Right atrium auricular region (tissue), 2 donors: Measurements from ENCODE around the gene TRIM16. TPM values are rescaled to one million over a fixed set of nuclear protein-coding genes. Genes with fewer than 3 reads are reported as not detected.
A peak's percentile ranks its signal among the peaks of the same experiment; 100 is the strongest.
"Not testable (repeated sequence)": the region's sequence is repeated elsewhere in the genome, so short reads cannot be mapped to it uniquely, and the experiment has no call there.

ENCODE experiments used
- DNase-seq: peaks from one replicate; pipeline ENCODE4 v3.0.0-alpha.2; 2019; ENCODE audit warnings: low spot score
- H3K27ac ChIP-seq, 2 donors: fragments of 200-600 bp; sonication (generic); 1 replicate in 1 of 2; 2 replicates in 1 of 2; pipeline ENCODE4 v1.5.1; 2016 to 2019
- H3K27me3 ChIP-seq, 2 donors: fragments of 200-600 bp; sonication (generic); one replicate each; pipeline versions ENCODE4 v1.5.1 to v1.6.0; 2017 to 2019
- H3K36me3 ChIP-seq: fragments of 200-600 bp; sonication (generic); one replicate; pipeline ENCODE4 v1.5.1; 2016
- H3K4me1 ChIP-seq, 2 donors: fragments of 200-600 bp; sonication (generic); one replicate each; pipeline versions ENCODE4 v1.5.1 to v1.6.0; 2017 to 2019
- H3K4me3 ChIP-seq, 2 donors: fragments of 200-600 bp; sonication (generic); 1 replicate in 1 of 2; 2 replicates in 1 of 2; pipeline ENCODE4 v1.5.1; 2017 to 2019; ENCODE audit warnings: mild to moderate bottlenecking in 1 of 2, moderate library complexity in 1 of 2
- H3K9me3 ChIP-seq, 2 donors: fragments of 200-600 bp; sonication (generic); one replicate each; pipeline ENCODE4 v1.5.1; 2019
- CTCF ChIP-seq, 2 donors: fragments of 200-600 bp; sonication (generic); IDR thresholded peaks; one replicate each; pipeline ENCODE4 v1.5.1; 2019; ENCODE audit warnings: antibody characterized with exemption in 2 of 2
- total RNA-seq, 2 donors: library from RNA; depleted of rRNA; stranded (reverse); fragments of >200 nt; gene quantifications; one replicate each; pipeline ENCODE4 v1.1.0, GENCODE V29; 2016

The TRIM16 gene
- total RNA-seq, 2 donors from 2014 or later: 17.1 to 33.4 TPM

- peak; percentile 98 for DNase-seq
- Histone ChIP-seq H3K4me3 (peak overlapping the region; percentile 44 to 64), H3K36me3 (no peaks in the 10 kb centered on the region), H3K4me1 (peaks cover 0 to 32% of the 10 kb centered on the region in 2 donors), H3K27me3 (no peaks in the 10 kb centered on the region), H3K27ac (peak overlapping the region; percentile 85 to 86), H3K9me3 (no peaks in the 10 kb centered on the region)
- TF ChIP-seq CTCF (IDR thresholded peaks at IDR 0.05): no peak
Observed at GRCh38 chr17:15651583-15652110, 32.5 kb downstream of the TRIM16 start.

- no peaks in the 10 kb centered on the region for H3K9me3 ChIP-seq
- TF ChIP-seq CTCF (IDR thresholded peaks at IDR 0.05): no peak
- H3K4me1 ChIP-seq: peaks cover 0 to 33% of the 10 kb centered on the region in 2 donors
- DNase-seq: no peak
- H3K27me3 ChIP-seq: no peaks in the 10 kb centered on the region
- H3K4me3 ChIP-seq: peak overlapping the region; percentile 44 to 64
- no peaks in the 10 kb centered on the region for H3K36me3 ChIP-seq
- H3K27ac ChIP-seq: peak overlapping the region; percentile 85 to 86
Observed at GRCh38 chr17:15650741-15651582, 33.1 kb downstream of the TRIM16 start.

GRCh38 chr17:15649861-15650421, 34.2 kb downstream of the TRIM16 start:
- no peak for TF ChIP-seq CTCF (IDR thresholded peaks at IDR 0.05)
- H3K9me3 ChIP-seq: no peaks in the 10 kb centered on the region
- H3K36me3 ChIP-seq: no peaks in the 10 kb centered on the region
- peak; percentile 71 for DNase-seq
- peak overlapping the region; percentile 85 to 86 for H3K27ac ChIP-seq
- no peaks in the 10 kb centered on the region for H3K27me3 ChIP-seq
- peaks cover 0 to 42% of the 10 kb centered on the region in 2 donors for H3K4me1 ChIP-seq
- peak overlapping the region; percentile 44 to 64 for H3K4me3 ChIP-seq

- DNase-seq: no peak
- no peaks in the 10 kb centered on the region for H3K36me3 ChIP-seq
- TF ChIP-seq CTCF (IDR thresholded peaks at IDR 0.05): no peak
- peak overlapping the region; percentile 50 to 85 for H3K27ac ChIP-seq
- H3K4me1 ChIP-seq: peaks cover 0 to 42% of the 10 kb centered on the region in 2 donors
- no peaks in the 10 kb centered on the region for H3K27me3 ChIP-seq
- H3K4me3 ChIP-seq: peak overlapping the region in 1 of 2 donors; percentile 64
- H3K9me3 ChIP-seq: no peaks in the 10 kb centered on the region
Observed at GRCh38 chr17:15648386-15648785, 35.7 kb downstream of the TRIM16 start.

GRCh38 chr17:15645942-15646312, 38.2 kb downstream of the TRIM16 start:
- not testable (repeated sequence) for DNase-seq, H3K4me3 ChIP-seq, H3K27me3 ChIP-seq, H3K9me3 ChIP-seq, H3K36me3 ChIP-seq
- Histone ChIP-seq H3K27ac (peak overlapping the region; percentile 40 to 58), H3K4me1 (peaks cover 0 to 36% of the 10 kb centered on the region in 2 donors)

- DNase-seq, H3K9me3 ChIP-seq, H3K27me3 ChIP-seq, H3K4me3 ChIP-seq, H3K36me3 ChIP-seq: not testable (repeated sequence)
- H3K27ac ChIP-seq: peak overlapping the region; percentile 40 to 58
- peaks cover 0 to 30% of the 10 kb centered on the region in 2 donors for H3K4me1 ChIP-seq
Observed at GRCh38 chr17:15645099-15645941, 38.8 kb downstream of the TRIM16 start.

- DNase-seq, H3K27ac ChIP-seq, H3K9me3 ChIP-seq, H3K4me1 ChIP-seq, H3K36me3 ChIP-seq, H3K4me3 ChIP-seq, H3K27me3 ChIP-seq: not testable (repeated sequence)
Observed at GRCh38 chr17:15642505-15643251, 41.4 kb downstream of the TRIM16 start.

- not testable (repeated sequence) for H3K36me3 ChIP-seq, H3K4me1 ChIP-seq, H3K27me3 ChIP-seq, H3K9me3 ChIP-seq, H3K27ac ChIP-seq, DNase-seq, H3K4me3 ChIP-seq
Observed at GRCh38 chr17:15642014-15642413, 42.1 kb downstream of the TRIM16 start.

- DNase-seq, H3K36me3 ChIP-seq, H3K27me3 ChIP-seq, H3K4me3 ChIP-seq, H3K27ac ChIP-seq, H3K4me1 ChIP-seq, H3K9me3 ChIP-seq: not testable (repeated sequence)
Observed at GRCh38 chr17:15630930-15631453, 53.1 kb downstream of the TRIM16 start.
